Epithelial cell of proximal tubule (primary cell): Measurements from ENCODE around the gene NONO. TPM values are rescaled to one million over a fixed set of nuclear protein-coding genes. Genes with fewer than 3 reads are reported as not detected.
A peak's percentile ranks its signal among the peaks of the same experiment; 100 is the strongest.
"Not testable (repeated sequence)": the region's sequence is repeated elsewhere in the genome, so short reads cannot be mapped to it uniquely, and the experiment has no call there.

ENCODE experiments used
- DNase-seq: peaks from one replicate; pipeline ENCODE4 v3.0.0-alpha.2; 2011; ENCODE audit warnings: low read depth
- H3K4me3 ChIP-seq: 2 replicates; pipeline ENCODE4 v1.5.1; 2011; ENCODE audit warnings: low read depth, mild to moderate bottlenecking, low read length
- CTCF ChIP-seq: conservative IDR thresholded peaks from 2 replicates; pipeline ENCODE4 v1.5.1; 2012; ENCODE audit warnings: low read depth, mild to moderate bottlenecking, low read length
- total RNA-seq: library from RNA; depleted of rRNA; stranded (reverse); fragments of >200 nt; gene quantifications from 2 replicates; pipeline ENCODE4 v1.2.3, GENCODE V29; 2015

Gene NONO
- total RNA-seq, 1 donor from 2014 or later, result 435 TPM

GRCh38 chrX:71256051-71256450 lies 27.4 kb upstream of the NONO start:
- no peak for TF ChIP-seq CTCF
- DNase-seq, result no peak

GRCh38 chrX:71256856-71257255 lies 26.6 kb upstream of the NONO start:
- no peak for DNase-seq
- no peak overlapping the region for H3K4me3 ChIP-seq
- TF ChIP-seq CTCF, result no peak

More at GRCh38 chrX:71256051-71256450, 27.4 kb upstream of the NONO start:
- H3K4me3 ChIP-seq, result no peak overlapping the region

GRCh38 chrX:71268624-71269023 lies 14.8 kb upstream of the NONO start:
- not testable (repeated sequence) for H3K4me3 ChIP-seq, DNase-seq

GRCh38 chrX:71269801-71270395 lies 13.5 kb upstream of the NONO start:
- no peak for TF ChIP-seq CTCF
- H3K4me3 ChIP-seq, result no peak overlapping the region
- DNase-seq, result no peak

GRCh38 chrX:71272313-71272712 lies 11.1 kb upstream of the NONO start:
- not testable (repeated sequence) for H3K4me3 ChIP-seq

GRCh38 chrX:71281300-71281699 lies 2.1 kb upstream of the NONO start:
- H3K4me3 ChIP-seq, DNase-seq: not testable (repeated sequence)

More at GRCh38 chrX:71272313-71272712, 11.1 kb upstream of the NONO start:
- DNase-seq, result not testable (repeated sequence)

- peak overlapping the region; percentile 54 for H3K4me3 ChIP-seq
- DNase-seq, result peak; percentile 41
- no peak for TF ChIP-seq CTCF
Measured at GRCh38 chrX:71282514-71283402, 677 bp upstream of the NONO start.

- DNase-seq, result no peak
- TF ChIP-seq CTCF, result no peak
- peak overlapping the region; percentile 79 for H3K4me3 ChIP-seq
Measured at GRCh38 chrX:71285929-71286328, 2.5 kb downstream of the NONO start.
